Prostate gland (tissue), 2 donors: Measurements from ENCODE around the gene ZSCAN21. TPM values are rescaled to one million over a fixed set of nuclear protein-coding genes. Genes with fewer than 3 reads are reported as not detected.

Experiments used
- DNase-seq: peaks from one replicate; pipeline ENCODE4 v3.0.0-alpha.2; 2019; ENCODE audit warnings: low spot score
- H3K27ac ChIP-seq, 2 donors: fragments of 200-600 bp; sonication (generic); 2 replicates each; pipeline ENCODE4 v1.5.1; 2017 to 2019
- H3K27me3 ChIP-seq: fragments of 200-600 bp; sonication (generic); replicated peaks from 2 replicates; pipeline ENCODE4 v1.5.1; 2019; ENCODE audit not compliant: insufficient read depth
- H3K36me3 ChIP-seq, 2 donors: fragments of 200-600 bp; sonication (generic); 1 replicate in 1 of 2; 2 replicates in 1 of 2; pipeline versions ENCODE4 v1.5.1 to v1.8.1; 2017 to 2019
- H3K4me1 ChIP-seq: fragments of 200-600 bp; sonication (generic); replicated peaks from 2 replicates; pipeline ENCODE4 v1.5.1; 2019
- H3K4me3 ChIP-seq, 2 donors: fragments of 200-600 bp; sonication (generic); 2 replicates each; pipeline ENCODE4 v1.5.1; 2017 to 2019
- H3K9me3 ChIP-seq: fragments of 200-600 bp; sonication (generic); 2 replicates; pipeline ENCODE4 v1.5.1; 2017
- POLR2A ChIP-seq: fragments of 450-650 bp; IDR thresholded peaks from one replicate; pipeline ENCODE4 v1.6.1; 2016; ENCODE audit warnings: antibody characterized with exemption, mild to moderate bottlenecking
- POLR2AphosphoS5 ChIP-seq: sonication (generic); formaldehyde crosslinking; IDR thresholded peaks from one replicate; pipeline ENCODE4 v1.6.1; 2017; ENCODE audit warnings: antibody characterized with exemption
- WGBS: methylation state at CpG from one replicate; pipeline ENCODE4 v1.1.5; 2018; 5-methylcytosine and 5-hydroxymethylcytosine counted together
- intact Hi-C: fragments of 100-400 bp; cut with DNase I; formaldehyde crosslinking; loops from one replicate; pipeline ENCODE4 v1.14.2; 2022
- total RNA-seq, 2 donors: library from RNA; depleted of rRNA; stranded (reverse); fragments of >200 nt; gene quantifications; one replicate each; pipeline ENCODE4 v1.1.0, GENCODE V29; 2016
- TF ChIP-seq, protein P1 (sequence below), 4 experiments: fragments of 200-600 bp in 2 of 4; fragments of 450-650 bp in 2 of 4; sonication (generic) in 2 of 4; IDR thresholded peaks; 1 replicate in 3 of 4; 2 replicates in 1 of 4; pipeline ENCODE4 v1.5.1; 2016 to 2019; ENCODE audit warnings: antibody characterized with exemption in 4 of 4, mild to moderate bottlenecking in 2 of 4, moderate library complexity in 2 of 4

Gene ZSCAN21
- total RNA-seq, 2 donors from 2014 or later: 24.6 to 38.0 TPM

DNA sequence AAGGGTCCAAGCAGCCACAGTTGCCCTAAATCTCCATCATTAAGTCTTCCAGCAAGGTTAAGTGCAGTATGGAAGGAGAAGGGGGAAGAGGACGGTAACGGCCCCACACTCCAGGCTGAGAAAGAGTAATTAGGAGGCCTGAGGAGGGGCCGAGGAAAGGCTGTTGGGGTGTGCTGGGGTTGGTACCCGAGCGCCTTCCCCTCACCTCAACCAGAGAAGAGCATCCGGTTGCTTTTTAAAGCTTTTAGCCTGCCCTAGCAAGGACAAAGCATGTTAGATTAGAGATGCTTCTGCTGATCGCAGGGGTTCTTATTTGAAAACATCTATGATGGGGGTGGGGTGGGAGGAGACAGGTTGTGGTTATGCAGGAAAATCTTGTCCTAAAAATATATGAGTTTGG, 9.0 kb upstream of the ZSCAN21 start:
- peak overlapping the region in 1 of 2 donors; percentile 47 for H3K27ac ChIP-seq
- H3K9me3 ChIP-seq: no peaks in the 10 kb centered on the region
- TF ChIP-seq POLR2AphosphoS5: no peak
- TF ChIP-seq POLR2A: no peak
- TF ChIP-seq, protein P1, sequence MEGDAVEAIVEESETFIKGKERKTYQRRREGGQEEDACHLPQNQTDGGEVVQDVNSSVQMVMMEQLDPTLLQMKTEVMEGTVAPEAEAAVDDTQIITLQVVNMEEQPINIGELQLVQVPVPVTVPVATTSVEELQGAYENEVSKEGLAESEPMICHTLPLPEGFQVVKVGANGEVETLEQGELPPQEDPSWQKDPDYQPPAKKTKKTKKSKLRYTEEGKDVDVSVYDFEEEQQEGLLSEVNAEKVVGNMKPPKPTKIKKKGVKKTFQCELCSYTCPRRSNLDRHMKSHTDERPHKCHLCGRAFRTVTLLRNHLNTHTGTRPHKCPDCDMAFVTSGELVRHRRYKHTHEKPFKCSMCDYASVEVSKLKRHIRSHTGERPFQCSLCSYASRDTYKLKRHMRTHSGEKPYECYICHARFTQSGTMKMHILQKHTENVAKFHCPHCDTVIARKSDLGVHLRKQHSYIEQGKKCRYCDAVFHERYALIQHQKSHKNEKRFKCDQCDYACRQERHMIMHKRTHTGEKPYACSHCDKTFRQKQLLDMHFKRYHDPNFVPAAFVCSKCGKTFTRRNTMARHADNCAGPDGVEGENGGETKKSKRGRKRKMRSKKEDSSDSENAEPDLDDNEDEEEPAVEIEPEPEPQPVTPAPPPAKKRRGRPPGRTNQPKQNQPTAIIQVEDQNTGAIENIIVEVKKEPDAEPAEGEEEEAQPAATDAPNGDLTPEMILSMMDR (IDR thresholded peaks at IDR 0.05): no peak
- 66% methylated on average over 7 of the region's 7 CpGs for WGBS
- no peaks in the 10 kb centered on the region for H3K27me3 ChIP-seq
- no peaks in the 10 kb centered on the region for H3K4me1 ChIP-seq
- intact Hi-C loops: no loop called here
- DNase-seq: no peak
- no peaks in the 10 kb centered on the region for H3K36me3 ChIP-seq
- no peak overlapping the region for H3K4me3 ChIP-seq

DNA sequence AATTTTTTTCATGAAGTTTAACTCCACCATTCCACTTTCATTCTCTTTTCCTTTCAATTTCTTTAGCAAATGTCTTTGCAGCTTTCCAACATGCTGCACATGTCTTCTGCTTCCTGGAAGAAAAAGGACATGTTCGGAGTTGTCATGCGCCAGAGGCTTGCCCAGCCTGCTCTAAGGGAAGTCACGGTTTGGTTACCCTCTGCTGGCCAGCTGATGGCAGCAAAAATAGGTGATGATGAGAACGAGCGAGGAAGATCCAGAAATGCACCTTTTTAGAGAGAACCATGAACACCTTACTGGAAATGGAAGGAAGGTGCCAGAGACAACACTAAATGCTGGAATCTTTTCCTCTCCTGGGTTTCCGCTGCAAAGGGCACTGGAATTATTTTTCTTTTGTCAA, 4.9 kb upstream of the ZSCAN21 start:
- intact Hi-C loops: no loop called here
- no peak overlapping the region for H3K4me3 ChIP-seq
- H3K27me3 ChIP-seq: no peaks in the 10 kb centered on the region
- H3K36me3 ChIP-seq: no peaks in the 10 kb centered on the region
- no peaks in the 10 kb centered on the region for H3K4me1 ChIP-seq
- H3K27ac ChIP-seq: no peak overlapping the region
- no peaks in the 10 kb centered on the region for H3K9me3 ChIP-seq
- WGBS: 39% methylated on average over 6 of the region's 6 CpGs
- peak; percentile 79 for DNase-seq
- TF ChIP-seq, protein P1 (IDR thresholded peaks at IDR 0.05): peak in 3 of 4 experiments; percentile 42 to 75 (median 54)
- TF ChIP-seq POLR2A: no peak
- peak; percentile 85 for TF ChIP-seq POLR2AphosphoS5

DNA sequence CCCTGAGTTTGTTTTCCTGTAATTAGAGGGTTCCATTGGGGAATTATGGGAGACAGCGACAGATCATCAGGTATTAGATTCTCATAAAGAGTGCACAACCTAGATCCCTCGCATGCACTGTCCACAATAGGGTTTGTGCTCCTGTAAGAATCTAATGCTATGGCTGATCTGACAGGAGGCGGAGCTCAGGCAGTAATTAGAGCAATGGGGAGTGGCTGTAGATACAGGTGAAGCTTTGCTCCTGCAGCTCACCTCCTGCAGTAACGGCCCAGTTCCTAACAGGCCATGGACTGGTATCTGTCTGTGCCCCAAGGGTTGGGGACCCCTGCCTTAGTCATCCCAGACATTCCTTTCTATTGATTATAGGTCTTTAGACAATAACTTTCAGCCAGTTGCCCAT, 894 bp upstream of the ZSCAN21 start:
- Histone ChIP-seq H3K27me3 (no peaks in the 10 kb centered on the region), H3K9me3 (no peaks in the 10 kb centered on the region), H3K36me3 (no peaks in the 10 kb centered on the region), H3K4me1 (no peaks in the 10 kb centered on the region), H3K4me3 (no peak overlapping the region), H3K27ac (peak overlapping the region in 1 of 2 donors; percentile 99)
- 78% methylated on average over 4 of the region's 4 CpGs for WGBS
- intact Hi-C loops: no loop called here
- TF ChIP-seq, protein P1 (IDR thresholded peaks at IDR 0.05): no peak
- no peak for TF ChIP-seq POLR2A
- TF ChIP-seq POLR2AphosphoS5: no peak
- DNase-seq: no peak

DNA sequence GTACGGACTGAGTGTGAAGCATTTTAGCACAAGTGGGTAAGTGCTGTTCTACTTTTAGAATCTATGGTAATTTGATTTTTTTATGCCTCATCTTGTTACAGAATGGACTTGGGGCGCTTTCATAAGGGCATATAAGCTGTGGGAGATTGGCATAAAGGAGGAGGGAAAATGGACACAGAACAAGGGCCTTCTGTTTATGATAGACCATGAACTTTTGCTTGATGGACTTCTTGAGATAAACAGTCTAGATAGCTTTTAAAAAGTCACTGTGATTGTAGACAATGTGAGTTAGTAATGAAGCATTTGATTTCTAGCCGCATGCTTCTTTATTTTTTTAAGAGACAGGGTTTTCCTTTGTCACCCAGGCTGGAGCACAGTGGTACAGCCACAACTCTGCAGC, 2.0 kb downstream of the ZSCAN21 start:
- no peaks in the 10 kb centered on the region for H3K27me3 ChIP-seq
- H3K27ac ChIP-seq: no peak overlapping the region
- 69% methylated on average over 3 of the region's 3 CpGs for WGBS
- no peak for DNase-seq
- TF ChIP-seq POLR2AphosphoS5 (no peak), POLR2A (no peak)
- no peaks in the 10 kb centered on the region for H3K4me1 ChIP-seq
- H3K4me3 ChIP-seq: no peak overlapping the region
- no peaks in the 10 kb centered on the region for H3K36me3 ChIP-seq
- H3K9me3 ChIP-seq: no peaks in the 10 kb centered on the region
- intact Hi-C loops: loop anchor here (5.0 kb wide), 1 partner anchor 59 kb away; no protein-coding TSS in a partner anchor

DNA sequence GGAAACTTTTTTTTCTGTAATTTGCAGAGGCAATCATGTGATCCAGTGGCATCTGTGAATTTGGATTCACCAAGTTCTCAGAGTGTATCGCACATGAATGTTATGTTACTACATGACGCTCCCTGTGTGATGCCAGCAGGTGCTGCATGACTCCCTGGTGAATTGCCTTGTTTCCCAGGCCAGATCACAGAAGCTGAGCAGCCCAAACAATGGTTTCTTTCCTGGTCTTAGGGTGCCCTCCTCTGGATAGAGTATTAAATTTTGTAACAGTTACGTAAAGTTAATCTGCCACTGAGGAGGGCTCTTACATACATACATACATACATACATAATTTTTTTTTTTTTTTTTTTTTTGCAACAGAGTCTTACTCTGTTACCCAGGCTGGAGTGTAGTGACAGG, 3.6 kb downstream of the ZSCAN21 start:
- Histone ChIP-seq H3K4me1 (no peaks in the 10 kb centered on the region), H3K9me3 (no peaks in the 10 kb centered on the region), H3K27ac (no peak overlapping the region), H3K36me3 (peaks cover 0 to 4% of the 10 kb centered on the region in 2 donors), H3K4me3 (no peak overlapping the region), H3K27me3 (no peaks in the 10 kb centered on the region)
- DNase-seq: peak; percentile 60
- 29% methylated on average over 3 of the region's 3 CpGs for WGBS
- intact Hi-C loops: loop anchor here (5.0 kb wide), 1 partner anchor 61 kb away; no protein-coding TSS in a partner anchor
- no peak for TF ChIP-seq POLR2A
- TF ChIP-seq, protein P1 (IDR thresholded peaks at IDR 0.05): peak in 3 of 4 experiments; percentile 47 to 76 (median 65)
- peak; percentile 50 for TF ChIP-seq POLR2AphosphoS5
